GM19467 (cell line): ENCODE data around the gene FRMPD2.
"Not testable (repeated sequence)": the region's sequence is repeated elsewhere in the genome, so short reads cannot be mapped to it uniquely, and the experiment has no call there.

Experiments
- ATAC-seq: cut with Tn5 transposase; IDR thresholded peaks from one replicate; pipeline ENCODE4 v1.9.1; 2021; ENCODE audit warnings: mild to moderate bottlenecking, moderate library complexity; ENCODE audit not compliant: unreplicated experiment

The FRMPD2 gene

GRCh38 chr10:48206482-48207250, 67.8 kb downstream of the FRMPD2 start:
- ATAC-seq: no peak

DNA sequence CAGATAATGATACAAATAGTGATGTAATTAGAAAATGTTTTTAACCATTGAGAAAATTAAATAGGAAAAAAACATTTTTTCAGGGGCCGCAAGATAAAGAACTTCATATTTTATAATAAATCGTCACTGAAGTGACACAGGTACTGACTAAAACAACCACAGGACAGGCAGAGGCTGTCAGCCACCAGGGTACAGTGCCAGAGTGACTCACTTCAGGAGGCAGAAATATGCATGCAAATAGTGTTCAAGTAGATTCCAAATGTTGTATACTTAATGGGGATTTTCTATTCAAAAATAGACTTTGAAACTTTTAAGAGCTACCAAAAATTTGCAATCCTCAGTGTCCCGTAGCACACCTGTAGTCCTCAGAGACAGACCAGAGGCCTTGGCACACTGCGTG, 68.6 kb downstream of the FRMPD2 start:
- ATAC-seq: no peak

GRCh38 chr10:48199580-48200377, 74.7 kb downstream of the FRMPD2 start:
- ATAC-seq: no peak

GRCh38 chr10:48197236-48197899, 77.1 kb downstream of the FRMPD2 start:
- no peak for ATAC-seq

DNA sequence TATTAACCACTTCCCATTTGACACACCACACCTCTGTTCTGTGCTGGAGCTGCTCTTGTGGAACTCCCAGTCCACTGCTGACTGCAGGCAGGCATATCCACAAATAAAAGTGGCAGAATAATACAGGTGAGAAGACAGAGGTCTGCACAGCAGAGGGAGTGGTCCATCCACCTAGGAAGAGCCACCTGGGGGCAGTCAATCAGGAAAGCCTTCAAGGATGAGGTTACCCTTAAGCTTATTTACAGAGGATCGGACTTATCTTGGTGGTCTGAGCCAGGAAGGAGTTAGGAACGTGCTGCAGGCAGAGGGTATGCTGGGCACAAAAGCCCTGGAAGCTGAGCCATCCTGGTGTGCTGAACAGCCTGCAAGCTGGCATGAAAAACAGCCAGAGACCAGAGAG, 78.7 kb downstream of the FRMPD2 start:
- no peak for ATAC-seq

GRCh38 chr10:48194830-48195229, 79.7 kb downstream of the FRMPD2 start:
- ATAC-seq: no peak

DNA sequence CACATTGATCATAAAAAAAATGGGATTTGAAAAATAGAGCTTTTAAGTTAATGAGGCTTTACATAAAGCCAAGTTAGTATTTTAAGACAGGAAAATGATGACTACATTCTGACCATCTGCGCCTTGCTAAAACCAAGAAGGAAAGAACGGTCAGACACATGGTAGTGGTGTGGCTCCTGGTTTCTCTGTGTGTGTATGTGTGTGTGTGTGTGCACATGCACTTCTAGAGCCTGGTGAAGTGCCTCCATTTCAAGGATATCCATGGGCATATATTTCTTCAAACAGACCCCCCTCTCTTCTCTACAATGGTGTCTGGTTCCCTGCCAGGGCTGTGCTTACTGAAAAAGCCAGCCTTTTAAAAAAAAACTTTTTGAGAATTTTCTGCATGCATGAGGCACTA, 80.9 kb downstream of the FRMPD2 start:
- ATAC-seq: no peak

GRCh38 chr10:48192881-48193450, 81.5 kb downstream of the FRMPD2 start:
- no peak for ATAC-seq

DNA sequence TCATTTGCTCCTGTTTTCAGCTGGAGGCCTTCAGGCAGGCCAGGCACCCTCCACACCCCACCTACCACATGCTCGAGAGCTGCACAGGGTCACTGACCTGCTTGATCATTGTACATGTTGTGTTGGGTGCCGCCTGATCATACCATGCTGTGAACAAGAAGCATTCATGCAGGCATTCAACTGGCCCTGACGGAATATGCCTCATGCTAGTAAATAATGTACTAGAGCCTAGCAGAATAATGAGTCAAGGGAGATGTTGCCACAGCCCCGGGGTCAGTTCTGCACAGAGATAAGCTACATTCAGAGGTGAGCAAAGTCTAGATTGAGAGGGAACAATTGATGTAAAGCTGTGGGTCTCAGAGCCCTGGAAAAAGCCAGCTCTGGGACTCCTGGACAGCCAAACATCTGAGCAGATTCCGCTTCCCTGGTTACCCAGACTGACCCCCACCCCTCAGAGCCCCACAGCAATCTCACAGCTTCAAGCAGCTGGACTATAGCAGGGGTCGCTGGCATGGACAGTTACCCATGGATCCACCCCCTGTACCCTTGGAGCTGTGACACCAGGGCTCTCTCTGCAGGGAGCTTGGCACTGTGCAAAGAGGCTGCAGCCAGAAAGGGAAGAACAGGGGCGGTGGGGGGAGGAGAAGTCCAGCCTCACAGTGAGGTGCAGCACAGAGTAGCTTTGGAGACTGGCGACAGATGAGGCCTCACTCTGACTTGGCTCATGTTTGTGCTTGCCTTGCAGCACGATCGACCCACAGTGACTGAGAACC, 86.6 kb downstream of the FRMPD2 start:
- no peak for ATAC-seq

DNA sequence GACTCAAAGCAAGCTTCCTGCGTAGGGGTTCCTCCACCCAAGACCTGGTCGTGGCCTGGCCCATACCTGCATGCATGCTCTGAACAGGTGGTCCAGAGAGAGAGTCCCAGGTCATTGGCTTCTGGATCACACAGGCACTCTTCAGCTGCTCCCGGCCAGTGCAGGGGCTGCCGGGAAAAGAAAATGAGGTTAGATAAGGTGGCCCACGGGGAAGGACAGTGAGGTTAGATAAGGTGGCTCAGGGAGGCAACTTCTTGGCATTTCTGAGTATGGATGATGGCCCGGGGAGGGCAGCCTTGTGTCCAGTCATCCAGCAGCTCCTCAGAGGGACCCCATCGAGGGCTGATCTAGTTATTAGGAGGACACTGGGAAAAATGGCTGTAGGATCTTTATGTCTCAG, 87.4 kb downstream of the FRMPD2 start:
- no peak for ATAC-seq

DNA sequence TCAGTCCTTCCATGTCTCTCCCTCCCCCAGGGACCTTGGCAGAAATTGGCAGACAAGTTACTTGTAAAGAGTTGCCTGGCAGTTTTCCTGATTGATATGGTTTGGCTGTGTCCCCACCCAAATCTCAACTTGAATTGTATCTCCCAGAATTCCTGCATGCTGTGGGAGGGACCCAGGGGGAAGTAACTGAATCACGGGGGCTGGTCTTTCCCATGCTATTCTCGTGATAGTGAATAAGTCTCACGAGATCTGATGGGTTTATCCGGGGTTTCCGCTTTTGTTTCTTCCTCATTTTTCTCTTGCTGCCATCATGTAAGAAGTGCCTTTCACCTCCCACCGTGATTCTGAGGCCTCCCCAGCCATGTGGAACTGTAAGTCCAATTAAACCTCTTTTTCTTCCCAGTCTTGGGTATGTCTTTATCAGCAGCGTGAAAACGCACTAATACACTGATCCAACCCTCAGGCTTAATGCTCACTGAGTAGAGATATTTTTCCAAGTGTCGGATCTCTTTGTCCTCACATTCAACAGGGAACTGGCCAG, 88.2 kb downstream of the FRMPD2 start:
- not testable (repeated sequence) for ATAC-seq

DNA sequence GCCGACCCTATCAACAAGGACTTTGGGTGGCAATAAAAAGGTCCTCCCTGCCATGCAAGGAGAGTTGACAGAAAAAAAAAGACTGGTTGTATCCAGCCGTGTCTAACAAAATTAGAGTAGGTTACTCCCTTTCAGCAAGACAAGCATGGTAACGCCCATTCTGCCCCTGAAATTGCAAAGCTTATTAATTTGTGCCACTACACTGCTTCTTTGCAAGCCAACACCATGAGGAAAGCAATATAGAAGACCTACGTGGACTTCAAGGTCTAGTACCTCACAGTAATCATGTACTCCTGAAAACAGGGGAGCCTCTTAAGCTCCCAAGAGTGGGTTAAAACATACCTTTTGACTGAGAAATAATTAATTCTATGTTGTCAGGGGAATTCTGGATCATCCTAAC, 90.3 kb downstream of the FRMPD2 start:
- ATAC-seq: no peak

DNA sequence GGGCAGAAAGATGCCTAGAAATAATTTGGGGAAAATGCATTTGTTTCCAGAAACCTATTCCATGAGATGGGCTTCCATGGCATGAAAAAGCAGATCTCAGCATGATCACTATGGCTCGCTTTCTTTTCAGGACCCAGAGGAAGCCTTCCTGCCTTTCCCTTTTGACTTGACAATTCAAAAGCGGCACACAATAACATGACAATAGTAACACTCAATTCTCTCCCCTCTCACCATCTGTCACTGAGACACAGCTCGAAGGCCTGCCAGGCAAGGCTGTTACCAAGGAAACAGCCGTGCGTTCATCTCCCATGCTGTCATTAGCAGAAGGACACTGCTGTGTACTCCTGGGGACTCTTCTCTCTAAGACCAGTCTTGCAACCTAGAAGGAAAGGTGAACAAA, 101.8 kb downstream of the FRMPD2 start:
- ATAC-seq: not testable (repeated sequence)

DNA sequence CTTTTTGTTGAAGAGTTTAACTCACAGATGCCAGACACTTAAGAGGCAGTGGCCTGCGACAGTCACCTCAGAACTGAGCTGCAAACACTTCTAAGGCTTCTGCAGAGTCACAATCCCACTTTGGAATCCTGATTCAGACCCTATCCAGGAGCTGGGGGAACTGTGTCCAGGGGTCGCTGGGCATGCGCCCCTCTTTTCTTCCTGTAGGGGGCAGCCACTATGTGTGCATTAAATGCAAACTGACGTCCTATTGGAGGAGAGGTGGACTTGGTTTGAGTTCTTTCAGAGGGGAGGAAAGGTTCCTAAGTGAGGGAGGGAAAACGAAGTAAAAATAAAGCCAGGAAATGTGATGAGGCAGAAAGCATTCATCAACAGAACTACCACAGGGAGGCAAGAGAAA, 113.8 kb downstream of the FRMPD2 start:
- ATAC-seq: not testable (repeated sequence)

DNA sequence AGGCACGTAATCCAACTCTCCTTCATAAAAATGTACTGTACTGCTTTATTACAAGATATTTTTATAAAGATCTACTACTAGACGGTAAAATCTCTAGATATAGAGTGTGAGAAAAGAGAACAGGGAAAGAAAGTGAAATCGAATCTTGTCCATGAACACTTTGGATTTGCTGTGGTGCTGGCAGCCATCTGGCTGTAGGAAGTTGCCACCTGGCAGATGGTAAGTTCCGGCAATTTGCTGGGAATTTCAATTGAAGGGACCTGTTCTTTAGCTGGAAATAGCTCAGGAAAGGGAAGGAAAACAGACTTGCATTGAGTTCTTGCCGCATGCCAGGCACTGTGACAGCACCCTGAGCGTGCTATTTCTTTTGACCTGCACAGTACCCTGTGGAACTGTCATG, 114.3 kb downstream of the FRMPD2 start:
- ATAC-seq: not testable (repeated sequence)

- ATAC-seq: not testable (repeated sequence)
These were observed 120.0 kb downstream of the FRMPD2 start for GRCh38 chr10:48154211-48155140.

GRCh38 chr10:48147643-48148042, 126.9 kb downstream of the FRMPD2 start:
- ATAC-seq: not testable (repeated sequence)

GRCh38 chr10:48143721-48144642, 130.5 kb downstream of the FRMPD2 start:
- ATAC-seq: not testable (repeated sequence)
